Lower leg skin (tissue), 3 donors: Measurements from ENCODE around the gene LRP1.

Experiments
- CTCF ChIP-seq, 3 donors: fragments of 450-650 bp; IDR thresholded peaks; one replicate each; pipeline ENCODE4 v1.5.1; 2016; ENCODE audit warnings: antibody characterized with exemption in 3 of 3, mild to moderate bottlenecking in 3 of 3, moderate library complexity in 2 of 3
- POLR2A ChIP-seq, 2 donors: fragments of 450-650 bp; IDR thresholded peaks; one replicate each; pipeline ENCODE4 v1.6.1; 2016 to 2017; ENCODE audit warnings: antibody characterized with exemption in 2 of 2, mild to moderate bottlenecking in 1 of 2, moderate library complexity in 1 of 2

- TF ChIP-seq CTCF (IDR thresholded peaks at IDR 0.05), result no peak
- no peak for TF ChIP-seq POLR2A (IDR thresholded peaks at IDR 0.05)
Measured at GRCh38 chr12:57099047-57099714, 29.1 kb upstream of the LRP1 start.
